Measurements from ENCODE around the gene SCAMP1.

Gene SCAMP1

GRCh38 chr5:78512435-78512834 is 152.0 kb downstream of the SCAMP1 start:
- no peaks in the 10 kb centered on the region for H3K36me3 ChIP-seq (ENCODE audit: control insufficient read depth, insufficient read depth, low read length)
- no peak overlapping the region for H2AFZ ChIP-seq
- no peaks in the 10 kb centered on the region for H3K27me3 ChIP-seq (ENCODE audit: control insufficient read depth, insufficient read depth, low read length)
- H3K27ac ChIP-seq: no peak overlapping the region
- H3K9ac ChIP-seq: no peak overlapping the region
- H3K4me2 ChIP-seq (ENCODE audit: low read length): no peak overlapping the region
- TF ChIP-seq CTCF (IDR thresholded peaks at IDR 0.05): no peak
- H3K79me2 ChIP-seq: no peaks in the 10 kb centered on the region
- H3K4me3 ChIP-seq (ENCODE audit: low read depth, low read length): no peak overlapping the region
- peaks cover 18% of the 10 kb centered on the region for H3K4me1 ChIP-seq
- no peaks in the 10 kb centered on the region for H3K9me3 ChIP-seq (ENCODE audit: control insufficient read depth, low read length)

GRCh38 chr5:78513441-78513840 is 153.0 kb downstream of the SCAMP1 start:
- H2AFZ ChIP-seq: no peak overlapping the region
- peaks cover 9% of the 10 kb centered on the region for H3K4me1 ChIP-seq
- H3K27ac ChIP-seq: no peak overlapping the region
- no peaks in the 10 kb centered on the region for H3K36me3 ChIP-seq (ENCODE audit: control insufficient read depth, insufficient read depth, low read length)
- H3K27me3 ChIP-seq (ENCODE audit: control insufficient read depth, insufficient read depth, low read length): no peaks in the 10 kb centered on the region
- H3K9me3 ChIP-seq (ENCODE audit: control insufficient read depth, low read length): no peaks in the 10 kb centered on the region
- H3K4me3 ChIP-seq (ENCODE audit: low read depth, low read length): no peak overlapping the region
- H3K9ac ChIP-seq: no peak overlapping the region
- no peak overlapping the region for H3K4me2 ChIP-seq (ENCODE audit: low read length)
- H3K79me2 ChIP-seq: no peaks in the 10 kb centered on the region
- no peak for TF ChIP-seq CTCF (IDR thresholded peaks at IDR 0.05)

GRCh38 chr5:78514427-78515330 is 154.3 kb downstream of the SCAMP1 start:
- Histone ChIP-seq H3K9me3 (ENCODE audit: control insufficient read depth, low read length) (no peaks in the 10 kb centered on the region), H3K4me3 (ENCODE audit: low read depth, low read length) (no peak overlapping the region), H3K79me2 (no peaks in the 10 kb centered on the region), H3K36me3 (ENCODE audit: control insufficient read depth, insufficient read depth, low read length) (no peaks in the 10 kb centered on the region), H3K27ac (no peak overlapping the region), H3K4me1 (peaks cover 3% of the 10 kb centered on the region), H3K9ac (no peak overlapping the region), H2AFZ (no peak overlapping the region), H3K27me3 (ENCODE audit: control insufficient read depth, insufficient read depth, low read length) (no peaks in the 10 kb centered on the region), H3K4me2 (ENCODE audit: low read length) (no peak overlapping the region)
- no peak for TF ChIP-seq CTCF (IDR thresholded peaks at IDR 0.05)

GRCh38 chr5:78515670-78516069 is 155.3 kb downstream of the SCAMP1 start:
- Histone ChIP-seq H3K36me3 (ENCODE audit: control insufficient read depth, insufficient read depth, low read length) (no peaks in the 10 kb centered on the region), H3K27me3 (ENCODE audit: control insufficient read depth, insufficient read depth, low read length) (no peaks in the 10 kb centered on the region), H3K9ac (no peak overlapping the region), H3K79me2 (no peaks in the 10 kb centered on the region), H3K9me3 (ENCODE audit: control insufficient read depth, low read length) (no peaks in the 10 kb centered on the region), H2AFZ (no peak overlapping the region), H3K4me1 (peaks cover 1% of the 10 kb centered on the region), H3K27ac (no peak overlapping the region), H3K4me3 (ENCODE audit: low read depth, low read length) (no peak overlapping the region), H3K4me2 (ENCODE audit: low read length) (no peak overlapping the region)
- TF ChIP-seq CTCF (IDR thresholded peaks at IDR 0.05): no peak

Measured in parathyroid adenoma (tissue), 2 donors.